ENCODE measurements around the gene TNRC18.

The TNRC18 gene

DNA sequence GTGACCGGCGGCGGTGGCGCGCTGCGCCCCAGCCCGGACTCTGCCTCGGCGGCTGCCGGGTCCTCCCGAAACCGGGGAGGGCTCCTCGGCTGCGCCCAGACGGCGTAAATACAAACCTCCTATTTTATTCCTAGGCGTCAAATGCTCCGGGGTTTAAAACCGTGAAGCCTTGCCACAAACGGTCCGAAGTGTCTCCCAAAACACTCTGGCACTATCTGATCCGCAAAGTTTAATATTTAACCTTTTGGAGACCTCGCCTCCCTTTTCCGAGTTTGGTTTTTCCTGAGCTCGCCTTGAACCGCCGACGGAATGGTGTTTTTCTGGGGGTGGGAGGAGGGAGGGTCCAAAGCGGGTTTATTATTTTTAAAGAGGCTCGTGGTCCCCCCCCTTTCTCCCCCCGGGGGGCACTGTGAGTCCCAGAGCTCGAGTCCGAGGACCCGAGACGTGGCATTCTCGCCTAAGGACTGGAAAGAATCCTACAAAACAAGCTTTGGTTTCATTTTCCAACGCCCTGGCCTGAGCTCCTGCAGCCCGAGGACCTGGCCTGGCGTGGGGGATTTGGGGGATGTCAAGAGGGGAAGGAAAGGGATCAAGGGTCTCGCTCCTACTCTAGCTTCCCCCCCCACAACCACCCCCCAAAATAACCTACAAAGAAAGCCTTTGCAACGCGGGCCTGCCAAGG, 1.8 kb downstream of the TNRC18 start:
- H3K4me3 ChIP-seq (ENCODE audit: low read depth, low read length): peak overlapping the region; percentile 50
- no peak for DNase-seq (ENCODE audit: low read depth)
- TF ChIP-seq, protein P1, sequence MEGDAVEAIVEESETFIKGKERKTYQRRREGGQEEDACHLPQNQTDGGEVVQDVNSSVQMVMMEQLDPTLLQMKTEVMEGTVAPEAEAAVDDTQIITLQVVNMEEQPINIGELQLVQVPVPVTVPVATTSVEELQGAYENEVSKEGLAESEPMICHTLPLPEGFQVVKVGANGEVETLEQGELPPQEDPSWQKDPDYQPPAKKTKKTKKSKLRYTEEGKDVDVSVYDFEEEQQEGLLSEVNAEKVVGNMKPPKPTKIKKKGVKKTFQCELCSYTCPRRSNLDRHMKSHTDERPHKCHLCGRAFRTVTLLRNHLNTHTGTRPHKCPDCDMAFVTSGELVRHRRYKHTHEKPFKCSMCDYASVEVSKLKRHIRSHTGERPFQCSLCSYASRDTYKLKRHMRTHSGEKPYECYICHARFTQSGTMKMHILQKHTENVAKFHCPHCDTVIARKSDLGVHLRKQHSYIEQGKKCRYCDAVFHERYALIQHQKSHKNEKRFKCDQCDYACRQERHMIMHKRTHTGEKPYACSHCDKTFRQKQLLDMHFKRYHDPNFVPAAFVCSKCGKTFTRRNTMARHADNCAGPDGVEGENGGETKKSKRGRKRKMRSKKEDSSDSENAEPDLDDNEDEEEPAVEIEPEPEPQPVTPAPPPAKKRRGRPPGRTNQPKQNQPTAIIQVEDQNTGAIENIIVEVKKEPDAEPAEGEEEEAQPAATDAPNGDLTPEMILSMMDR (IDR thresholded peaks at IDR 0.05; ENCODE audit: insufficient read depth, low read depth, low read length, missing control alignments): no peak

DNA sequence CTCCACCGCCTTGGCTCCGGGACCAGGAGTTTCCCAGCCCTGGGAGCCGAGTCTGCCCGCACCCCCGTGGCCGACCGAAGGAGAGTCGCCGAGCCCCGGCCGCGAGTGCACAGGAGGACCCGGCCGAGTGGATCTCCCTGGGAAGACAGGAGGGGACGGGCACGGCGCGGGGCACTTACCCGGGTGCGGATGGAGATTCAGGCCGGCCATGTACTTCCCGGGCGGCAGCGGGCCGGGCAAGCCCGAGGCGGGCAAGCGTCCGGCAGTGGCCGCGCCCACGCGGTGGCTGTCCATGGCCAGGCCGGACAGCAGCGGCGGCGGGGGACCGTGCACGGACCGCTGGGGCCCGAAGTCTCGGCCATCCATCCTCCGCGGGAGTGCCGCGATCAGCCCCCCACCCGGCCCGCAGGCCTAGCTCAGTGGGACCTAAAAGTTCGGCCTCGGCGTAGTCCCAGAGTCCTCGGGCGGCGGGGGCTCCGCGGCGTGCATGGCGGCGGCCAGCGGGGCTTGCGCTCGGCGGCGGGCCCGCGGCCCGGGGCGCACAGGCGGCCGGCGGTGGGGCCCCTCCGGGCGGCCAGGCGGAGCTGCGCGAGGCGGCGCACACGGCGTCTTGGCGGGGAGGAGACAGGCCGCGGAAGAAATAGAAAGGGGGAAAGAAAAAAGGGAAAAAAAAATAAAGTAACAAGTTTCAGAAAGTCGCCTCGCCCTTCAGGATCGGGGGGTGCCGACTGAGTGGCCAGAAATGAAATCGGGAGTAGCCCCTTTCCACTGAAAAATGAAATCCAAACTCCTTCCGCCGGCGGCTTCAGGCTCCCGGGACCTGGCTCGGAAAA, 2.5 kb downstream of the TNRC18 start:
- DNase-seq (ENCODE audit: low read depth): no peak
- TF ChIP-seq, protein P1 (IDR thresholded peaks at IDR 0.05; ENCODE audit: insufficient read depth, low read depth, low read length, missing control alignments): no peak
- H3K4me3 ChIP-seq (ENCODE audit: low read depth, low read length): peak overlapping the region; percentile 13; the same call in 1 of the 2 replicates

DNA sequence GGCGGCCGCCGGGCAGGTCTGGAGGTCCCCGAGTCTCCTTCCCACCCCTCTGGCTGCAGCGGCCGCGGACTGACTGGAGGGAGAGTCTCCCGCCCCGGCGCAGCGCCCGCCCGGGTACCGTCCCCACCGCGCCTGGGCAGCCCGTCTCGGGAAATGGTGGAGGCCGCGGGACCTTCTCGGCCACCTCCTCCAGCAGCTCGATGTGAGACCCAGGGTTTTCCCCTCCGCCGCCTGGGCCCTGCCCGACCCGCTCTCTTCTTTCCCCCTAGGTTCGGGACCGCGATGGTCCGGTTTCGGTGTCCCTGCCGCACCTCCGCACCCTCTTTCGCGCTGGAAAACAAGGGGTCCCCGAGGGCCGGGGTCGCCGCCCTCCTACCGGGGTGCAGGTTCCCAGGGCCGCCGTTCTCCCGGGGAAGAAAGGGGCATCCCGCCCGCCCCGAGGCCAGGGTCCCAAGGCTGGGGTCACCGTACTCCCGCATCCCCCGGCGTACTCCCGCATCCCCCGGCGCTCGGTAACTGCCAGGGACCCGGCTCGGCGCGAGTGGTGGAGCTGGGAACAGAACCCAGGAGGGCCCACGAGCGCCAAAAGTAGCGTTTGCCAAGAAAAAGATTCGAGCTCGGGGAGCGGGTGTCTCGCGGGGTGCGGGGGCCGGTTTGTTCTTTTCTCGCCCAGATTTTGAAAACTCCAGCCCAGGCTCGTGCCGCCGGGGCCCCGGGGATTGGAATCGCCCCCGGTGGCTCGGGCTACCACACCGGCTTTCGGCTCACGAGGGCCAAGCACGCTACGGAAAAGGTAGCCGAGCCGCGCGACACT, 3.4 kb downstream of the TNRC18 start:
- H3K4me3 ChIP-seq (ENCODE audit: low read depth, low read length): peak overlapping the region; percentile 13; the same call in 1 of the 2 replicates
- TF ChIP-seq, protein P1 (IDR thresholded peaks at IDR 0.05; ENCODE audit: insufficient read depth, low read depth, low read length, missing control alignments): no peak
- DNase-seq (ENCODE audit: low read depth): no peak

DNA sequence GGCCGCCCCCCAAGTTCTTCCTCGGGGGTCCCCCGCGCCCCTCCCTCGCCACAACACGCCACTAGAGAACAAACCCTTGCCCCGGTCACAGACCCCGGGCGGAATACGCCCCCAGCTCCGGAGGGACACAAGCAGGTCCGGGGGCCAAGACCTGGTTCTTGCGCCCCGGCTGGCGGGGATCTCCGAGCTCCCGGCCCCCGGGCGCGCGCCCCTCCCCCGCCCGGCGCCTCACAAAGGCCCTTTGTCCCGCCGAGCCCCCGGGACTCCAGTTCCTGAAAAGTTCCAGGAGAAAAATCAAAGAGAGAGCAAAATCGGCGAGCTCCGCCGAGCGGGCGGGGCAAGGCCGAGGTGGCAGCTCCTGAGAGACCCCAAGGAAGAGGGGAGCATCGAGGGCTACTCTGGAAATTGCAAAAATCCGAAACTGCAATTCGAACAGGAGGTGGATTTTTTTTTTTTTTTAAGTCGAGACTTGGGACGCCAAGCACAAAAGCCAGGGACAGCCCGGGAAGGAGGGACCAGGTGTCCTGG, 4.0 kb downstream of the TNRC18 start:
- no peak for DNase-seq (ENCODE audit: low read depth)
- TF ChIP-seq, protein P1 (IDR thresholded peaks at IDR 0.05; ENCODE audit: insufficient read depth, low read depth, low read length, missing control alignments): no peak
- H3K4me3 ChIP-seq (ENCODE audit: low read depth, low read length): no peak overlapping the region

DNA sequence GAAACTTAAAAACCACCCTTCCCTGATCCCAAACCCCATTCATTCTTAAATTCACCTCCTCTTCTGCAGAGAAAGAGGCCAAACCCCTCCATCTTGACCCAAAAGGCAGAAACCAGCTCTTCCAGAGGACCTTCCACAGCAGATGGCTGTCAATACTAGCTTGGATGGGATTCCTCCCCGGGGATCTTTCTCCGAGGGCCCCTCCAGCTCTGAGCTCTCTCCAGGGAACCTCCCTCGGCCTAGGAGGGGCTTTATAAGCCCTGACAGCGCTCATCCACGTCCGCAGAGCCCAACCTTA, 5.4 kb downstream of the TNRC18 start:
- H3K4me3 ChIP-seq (ENCODE audit: low read depth, low read length): no peak overlapping the region
- TF ChIP-seq, protein P1 (IDR thresholded peaks at IDR 0.05; ENCODE audit: insufficient read depth, low read depth, low read length, missing control alignments): no peak
- DNase-seq (ENCODE audit: low read depth): no peak

DNA sequence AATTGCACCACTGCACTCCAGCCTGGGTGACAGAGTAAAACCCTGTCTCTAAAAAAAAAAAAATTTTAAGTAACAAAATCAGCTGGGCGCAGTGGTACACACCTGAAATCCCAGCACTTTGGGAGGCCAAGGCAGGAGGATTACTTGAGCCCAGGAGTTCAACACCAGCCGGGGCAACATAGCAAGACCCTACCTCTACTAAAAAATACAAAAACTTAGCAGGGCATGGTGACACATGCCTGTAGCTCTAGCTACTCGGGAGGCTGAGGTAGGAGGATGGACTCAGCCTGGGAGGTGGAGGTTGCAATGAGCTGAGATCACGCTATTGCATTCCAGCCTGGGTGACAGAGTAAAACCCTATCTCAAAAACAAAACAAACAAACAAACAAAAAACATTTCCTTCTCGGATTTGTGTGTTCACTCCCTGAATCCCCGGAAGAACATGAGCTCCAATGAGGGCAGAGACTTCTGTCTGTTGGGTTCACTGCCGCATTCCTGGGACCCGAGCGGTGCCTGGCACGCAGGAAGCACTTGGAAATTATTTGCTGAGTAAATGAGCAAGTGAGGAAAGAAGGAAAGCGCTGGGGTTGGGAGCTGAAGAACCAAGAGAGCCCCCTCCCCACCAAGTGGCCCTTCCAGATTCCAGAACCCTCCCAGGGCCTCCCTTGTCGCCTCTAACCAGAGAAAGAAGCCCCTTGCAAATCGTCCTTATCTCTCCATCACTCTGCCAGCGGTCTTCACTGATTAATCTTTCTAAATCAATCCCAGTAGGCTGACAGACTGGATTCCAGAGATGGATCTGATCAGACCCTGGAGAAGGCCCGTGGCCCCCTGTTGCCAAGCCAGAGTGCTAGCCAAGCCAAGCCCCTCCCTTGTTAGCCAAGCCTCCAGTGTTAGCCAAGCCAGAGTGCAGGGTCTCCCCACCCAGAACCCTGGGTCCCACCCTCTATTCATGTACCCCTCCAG, 6.2 kb downstream of the TNRC18 start:
- TF ChIP-seq, protein P1 (IDR thresholded peaks at IDR 0.05; ENCODE audit: insufficient read depth, low read depth, low read length, missing control alignments): no peak
- no peak overlapping the region for H3K4me3 ChIP-seq (ENCODE audit: low read depth, low read length)
- DNase-seq (ENCODE audit: low read depth): no peak
